NCI-H1436 (cell line): ENCODE measurements around the gene TLCD3B.
A peak's percentile ranks its signal among the peaks of the same experiment; 100 is the strongest.
"Not testable (repeated sequence)": the region's sequence is repeated elsewhere in the genome, so short reads cannot be mapped to it uniquely, and the experiment has no call there.

Experiments used
- DNase-seq: peaks from one replicate; lab custom pipeline; 2025; lab: John Stamatoyannopoulos, UW

The TLCD3B gene

GRCh38 chr16:30025574-30025973, 5.5 kb downstream of the TLCD3B start:
- DNase-seq: no peak

GRCh38 chr16:30025156-30025555, 5.9 kb downstream of the TLCD3B start:
- no peak for DNase-seq

GRCh38 chr16:30024451-30024850, 6.6 kb downstream of the TLCD3B start:
- DNase-seq: no peak

- no peak for DNase-seq
These were observed 7.5 kb downstream of the TLCD3B start for GRCh38 chr16:30023586-30023985.

GRCh38 chr16:30022887-30023286, 8.2 kb downstream of the TLCD3B start, which contains the start of gene C16orf92:
TSS of gene C16orf92 (plus strand) at chr16:30023198. CDS start at chr16:30023341, 143 bp downstream.
- DNase-seq: no peak

- DNase-seq: no peak
These were observed 12.3 kb downstream of the TLCD3B start for GRCh38 chr16:30018731-30019158.

GRCh38 chr16:30017937-30018336, 13.1 kb downstream of the TLCD3B start:
- DNase-seq: not testable (repeated sequence)

GRCh38 chr16:30017277-30017656, 13.8 kb downstream of the TLCD3B start:
- no peak for DNase-seq

- DNase-seq: no peak
These were observed 14.4 kb downstream of the TLCD3B start for GRCh38 chr16:30016555-30017276.

- DNase-seq: not testable (repeated sequence)
These were observed 15.6 kb downstream of the TLCD3B start for GRCh38 chr16:30015450-30015849.

- not testable (repeated sequence) for DNase-seq
These were observed 18.5 kb downstream of the TLCD3B start for GRCh38 chr16:30012598-30012997.

- DNase-seq: no peak
These were observed 19.2 kb downstream of the TLCD3B start for GRCh38 chr16:30011714-30012504.

GRCh38 chr16:30010844-30011713, 20.0 kb downstream of the TLCD3B start, which contains the start of gene DOC2A:
TSS of gene DOC2A (minus strand) at chr16:30011027. CDS start at chr16:30010222, 805 bp downstream.
- peak; percentile 59 for DNase-seq

- no peak for DNase-seq
These were observed 20.9 kb downstream of the TLCD3B start for GRCh38 chr16:30009990-30010843.

GRCh38 chr16:30009085-30009862, 21.8 kb downstream of the TLCD3B start:
- no peak for DNase-seq

GRCh38 chr16:30007378-30007895, 23.6 kb downstream of the TLCD3B start:
- DNase-seq: no peak

GRCh38 chr16:30006659-30007377, 24.3 kb downstream of the TLCD3B start:
- DNase-seq: no peak

GRCh38 chr16:30006095-30006473, 25.0 kb downstream of the TLCD3B start:
- no peak for DNase-seq

GRCh38 chr16:30005341-30006094, 25.6 kb downstream of the TLCD3B start:
- peak; percentile 44 for DNase-seq
